K562 (cell line): Measurements from ENCODE around the gene SHISA7. TPM values are rescaled to one million over a fixed set of nuclear protein-coding genes. Genes with fewer than 3 reads are reported as not detected.

ENCODE experiments used
- BMI1 ChIP-seq: fragments of 150-350 bp; IDR thresholded peaks from 2 replicates; pipeline ENCODE4 v1.6.1; 2014; ENCODE audit warnings: low read length
- E2F1 ChIP-seq: sonication (generic); formaldehyde crosslinking; IDR thresholded peaks from 2 replicates; pipeline ENCODE4 v1.8.1; 2023; ENCODE audit warnings: mild to moderate bottlenecking, missing genetic modification reagents, moderate library complexity
- HCFC1 ChIP-seq: IDR thresholded peaks from 2 replicates; pipeline ENCODE4 v1.6.1; 2012; ENCODE audit warnings: low read depth, low read length, improper control_type of control experiment
- HDGF ChIP-seq: fragments of 450-650 bp; IDR thresholded peaks from 2 replicates; pipeline ENCODE4 v1.6.1; 2016
- KLF1 ChIP-seq: fragments of 450-650 bp; IDR thresholded peaks from 2 replicates; pipeline ENCODE4 v1.6.1; 2016; ENCODE audit warnings: missing genetic modification characterization, missing compliant biosample characterization
- MCM3 ChIP-seq: fragments of 450-650 bp; IDR thresholded peaks from 2 replicates; pipeline ENCODE4 v1.6.1; 2016
- MTA1 ChIP-seq: fragments of 450-650 bp; IDR thresholded peaks from 2 replicates; pipeline ENCODE4 v1.6.1; 2017; ENCODE audit warnings: borderline replicate concordance
- NFIX ChIP-seq: fragments of 250-450 bp; sonication (Bioruptor Pico); IDR thresholded peaks from 2 replicates; pipeline ENCODE4 v1.4.0; 2020; ENCODE audit warnings: low read depth, mild to moderate bottlenecking, moderate library complexity
- NRF1 ChIP-seq, 2 experiments: fragments of 450-650 bp; IDR thresholded peaks in 1 of 2; conservative IDR thresholded peaks in 1 of 2; 2 replicates each; pipeline ENCODE4 v1.6.1; 2014; ENCODE audit warnings: mild to moderate bottlenecking in 2 of 2
- SP1 ChIP-seq: sonication (generic); formaldehyde crosslinking; IDR thresholded peaks from 2 replicates; pipeline ENCODE4 v1.8.1; 2022; ENCODE audit warnings: mild to moderate bottlenecking, missing genetic modification reagents
- THAP12 ChIP-seq: fragments of 250-450 bp; sonication (Bioruptor Pico); IDR thresholded peaks from 2 replicates; pipeline ENCODE4 v1.9.0; 2021; ENCODE audit warnings: mild to moderate bottlenecking, inconsistent platforms
- TRIM24 ChIP-seq, 2 experiments: fragments of 450-650 bp; IDR thresholded peaks; 2 replicates each; pipeline ENCODE4 v1.6.1; 2016
- TSHZ1 ChIP-seq: fragments of 250-450 bp; sonication (Bioruptor Pico); IDR thresholded peaks from 2 replicates; pipeline ENCODE4 v1.4.0; 2020; ENCODE audit warnings: mild to moderate bottlenecking, moderate library complexity
- ZBTB26 ChIP-seq: fragments of 450-650 bp; formaldehyde crosslinking; IDR thresholded peaks from 2 replicates; pipeline ENCODE4 v1.4.0; 2022; ENCODE audit warnings: missing genetic modification characterization
- ZBTB43 ChIP-seq: sonication (generic); formaldehyde crosslinking; IDR thresholded peaks from 2 replicates; pipeline ENCODE4 v1.8.0; 2023; ENCODE audit warnings: mild to moderate bottlenecking, missing genetic modification reagents
- ZNF263 ChIP-seq: sonication (generic); formaldehyde crosslinking; IDR thresholded peaks from 2 replicates; pipeline ENCODE4 v1.8.0; 2022; ENCODE audit warnings: mild to moderate bottlenecking, missing genetic modification reagents, borderline replicate concordance
- ZNF277 ChIP-seq: fragments of 250-450 bp; sonication (Bioruptor Pico); IDR thresholded peaks from 2 replicates; pipeline ENCODE4 v1.8.0; 2022; ENCODE audit warnings: inconsistent platforms, mild to moderate bottlenecking, moderate library complexity, borderline replicate concordance
- polyA plus RNA-seq, 8 experiments: library from polyadenylated mRNA; depleted of rRNA in 4 of 8; stranded (reverse) in 5 of 8; unstranded in 3 of 8; fragments of >200 nt; fragmentation: Nextera tagmentation in 2 of 8; fragmentation: Illumina TruSeq in 1 of 8; extraction: Ambion mirVana in 2 of 8; extraction: Trizol in 1 of 8; gene quantifications; 2 replicates each; pipeline versions ENCODE4 v1.2.1 to v1.2.3, GENCODE V29; 2011 to 2014; ENCODE audit warnings: inconsistent platforms in 1 of 8, missing spikeins in 1 of 8
- total RNA-seq, 7 experiments: library from RNA; depleted of rRNA in 6 of 7; stranded (reverse); fragments of >200 nt in 6 of 7; fragmentation: Illumina TruSeq in 2 of 7; extraction: Trizol in 2 of 7; gene quantifications; 2 replicates each; pipeline versions ENCODE4 v1.2.1 to v1.2.3, GENCODE V29; 2011 to 2021; ENCODE audit warnings: low replicate concordance in 1 of 7

SHISA7 gene
- total and polyA plus RNA-seq, 9 of the 15 experiments (the other 6 are each of a cell fraction or from before 2014, with no cell fraction given), result 0.01 to 0.40 (median 0.07) TPM

- no peak for TF ChIP-seq TSHZ1 (CRISPR knock-in tag)
- 0 out of 2 replicates have a peak, but pooled peaks have one; percentile 14 for TF ChIP-seq KLF1 (tag)
- TF ChIP-seq SP1 (CRISPR knock-in tag), result peak; percentile 79
- TF ChIP-seq BMI1, result no peak
- no peak for TF ChIP-seq ZNF277 (CRISPR knock-in tag)
- TF ChIP-seq TRIM24 (IDR thresholded peaks at IDR 0.05), result peak; percentile 96 to 97
- peak; percentile 45; the same call in 1 of the 2 replicates for TF ChIP-seq HDGF
- TF ChIP-seq NRF1 (conservative IDR thresholded peaks at IDR 0.05 in 1 of 2, IDR thresholded peaks at IDR 0.05 in 1 of 2), result peak; percentile 19 to 35; a peak in 2 of 4 replicates
- no peak for TF ChIP-seq NFIX
- no peak; the same call in 1 of the 2 replicates for TF ChIP-seq ZNF263 (CRISPR knock-in tag)
- TF ChIP-seq ZBTB26, result no peak
- peak; percentile 61 for TF ChIP-seq ZBTB43 (CRISPR knock-in tag)
- 0 out of 2 replicates have a peak, but pooled peaks have one; percentile 4 for TF ChIP-seq HCFC1
- TF ChIP-seq THAP12, result no peak
- no peak for TF ChIP-seq E2F1 (CRISPR knock-in tag)
- TF ChIP-seq MTA1, result peak; percentile 90
- no peak for TF ChIP-seq MCM3
These were observed 24.3 kb upstream of the SHISA7 start (continued) for GRCh38 chr19:55467236-55468053.
